Esophagus squamous epithelium (tissue), 4 donors: ENCODE data around the gene CLIC6.

Experiments
- POLR2A ChIP-seq, 4 donors: fragments of 450-650 bp; IDR thresholded peaks; one replicate each; pipeline ENCODE4 v1.6.1; 2017; ENCODE audit warnings: antibody characterized with exemption in 4 of 4, mild to moderate bottlenecking in 4 of 4, moderate library complexity in 3 of 4
- TF ChIP-seq, protein P1 (sequence below), 6 experiments: fragments of 450-650 bp in 4 of 6; fragments of 200-600 bp in 2 of 6; sonication (generic) in 2 of 6; IDR thresholded peaks; one replicate each; pipeline ENCODE4 v1.5.1; 2016 to 2019; ENCODE audit warnings: antibody characterized with exemption in 6 of 6, mild to moderate bottlenecking in 4 of 6, moderate library complexity in 4 of 6

DNA sequence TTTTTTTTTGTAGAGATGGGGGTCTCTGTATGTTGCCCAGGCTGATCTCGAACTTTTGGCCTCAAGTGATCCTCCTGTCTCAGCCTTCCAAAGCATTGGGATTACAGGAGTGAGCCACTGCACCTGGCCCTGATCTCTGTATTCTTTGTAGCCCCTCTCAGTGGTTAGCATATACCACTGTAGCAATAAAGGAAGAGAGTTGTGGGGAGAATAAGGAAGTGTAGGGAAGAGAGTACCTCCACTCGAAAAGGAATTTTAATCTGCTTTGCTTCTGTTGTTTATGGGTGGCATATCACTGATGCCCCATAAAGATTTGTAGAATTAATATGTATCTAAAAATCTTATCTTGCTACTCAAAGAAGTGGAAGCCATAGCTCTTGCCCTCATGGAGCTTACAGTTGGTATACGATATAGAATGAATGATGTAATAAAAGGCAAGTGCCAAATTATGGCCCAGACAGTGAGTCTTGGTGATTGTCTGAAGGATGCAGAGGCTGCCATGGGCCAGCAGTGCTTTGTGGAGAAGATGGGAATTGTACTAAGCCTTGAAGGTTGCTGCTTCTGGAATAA lies 96.0 kb downstream of the CLIC6 start:
- no peak for TF ChIP-seq POLR2A (IDR thresholded peaks at IDR 0.05)
- TF ChIP-seq, protein P1, sequence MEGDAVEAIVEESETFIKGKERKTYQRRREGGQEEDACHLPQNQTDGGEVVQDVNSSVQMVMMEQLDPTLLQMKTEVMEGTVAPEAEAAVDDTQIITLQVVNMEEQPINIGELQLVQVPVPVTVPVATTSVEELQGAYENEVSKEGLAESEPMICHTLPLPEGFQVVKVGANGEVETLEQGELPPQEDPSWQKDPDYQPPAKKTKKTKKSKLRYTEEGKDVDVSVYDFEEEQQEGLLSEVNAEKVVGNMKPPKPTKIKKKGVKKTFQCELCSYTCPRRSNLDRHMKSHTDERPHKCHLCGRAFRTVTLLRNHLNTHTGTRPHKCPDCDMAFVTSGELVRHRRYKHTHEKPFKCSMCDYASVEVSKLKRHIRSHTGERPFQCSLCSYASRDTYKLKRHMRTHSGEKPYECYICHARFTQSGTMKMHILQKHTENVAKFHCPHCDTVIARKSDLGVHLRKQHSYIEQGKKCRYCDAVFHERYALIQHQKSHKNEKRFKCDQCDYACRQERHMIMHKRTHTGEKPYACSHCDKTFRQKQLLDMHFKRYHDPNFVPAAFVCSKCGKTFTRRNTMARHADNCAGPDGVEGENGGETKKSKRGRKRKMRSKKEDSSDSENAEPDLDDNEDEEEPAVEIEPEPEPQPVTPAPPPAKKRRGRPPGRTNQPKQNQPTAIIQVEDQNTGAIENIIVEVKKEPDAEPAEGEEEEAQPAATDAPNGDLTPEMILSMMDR (IDR thresholded peaks at IDR 0.05) = no peak
